K562 (cell line): Measurements from ENCODE around the gene ACRBP. TPM values are rescaled to one million over a fixed set of nuclear protein-coding genes. Genes with fewer than 3 reads are reported as not detected.

Experiments used
- ATAC-seq: fragments of 200-7000 bp; cut with Tn5 transposase; 3 replicates; pipeline ENCODE4 v1.9.1; 2020; ENCODE audit warnings: moderate library complexity
- BruUV-seq: library from RNA; stranded (reverse); fragments of 400-500 nt; replicated peaks from 2 replicates; lab custom pipeline; 2021; lab: Mats Ljungman, UMichigan
- CTCF ChIA-PET: fragments of 300-600 bp; formaldehyde crosslinking; extraction: SDS; loops from one replicate; lab custom pipeline; 2021; ENCODE audit warnings: low intra/inter-chr PET ratio; lab: Yijun Ruan, JAX
- POLR2A ChIA-PET: fragments of 300-600, 350-650 bp; sonication (Branson Sonifier 250); formaldehyde crosslinking; extraction: SDS; loops from one replicate; lab custom pipeline; 2021; ENCODE audit warnings: antibody characterized with exemption, inconsistent platforms; lab: Yijun Ruan, JAX
- DNase-seq, 4 experiments: peaks; one replicate each; pipeline versions ENCODE4 v3.0.0 to v3.0.0-alpha.2; 2011 to 2018; ENCODE audit warnings: low spot score in 3 of 4, mixed read lengths in 3 of 4; ENCODE audit errors: extremely low read depth in 1 of 4
- FAIRE-seq: peaks from 2 replicates; lab custom pipeline; 2011; peaks lifted over from hg19 to GRCh38; lab: Jason Lieb, UNC
- H2AFZ ChIP-seq: 2 replicates; pipeline ENCODE4 v1.6.0; 2011; ENCODE audit warnings: low read depth, low read length, control low read depth, inconsistent platforms
- H3K27ac ChIP-seq: fragments of 200-600 bp; 3 replicates; pipeline ENCODE4 v1.8.0; 2011; ENCODE audit warnings: low read depth, mild to moderate bottlenecking, control low read depth, inconsistent platforms, low read length, moderate library complexity, mixed read lengths; ENCODE audit errors: extremely low read depth
- H3K27me3 ChIP-seq, 2 experiments: fragments of 300-600 bp in 1 of 2; 2 replicates in 1 of 2; 3 replicates in 1 of 2; pipeline versions ENCODE4 v1.6.0 to v1.8.0; 2011; ENCODE audit warnings: inconsistent platforms in 2 of 2, low read length in 2 of 2, mild to moderate bottlenecking in 1 of 2, mixed read lengths in 1 of 2, moderate library complexity in 1 of 2; ENCODE audit not compliant: control insufficient read depth in 2 of 2, insufficient read depth in 2 of 2
- H3K36me3 ChIP-seq: fragments of 300-600 bp; 3 replicates; pipeline ENCODE4 v1.8.0; 2011; ENCODE audit warnings: mild to moderate bottlenecking, low read length, inconsistent platforms; ENCODE audit not compliant: control insufficient read depth, insufficient read depth
- H3K4me1 ChIP-seq, 2 experiments: fragments of 200-600 bp in 1 of 2; replicated peaks in 1 of 2; 2 replicates in 1 of 2; 3 replicates in 1 of 2; pipeline versions ENCODE4 v1.5.1 to v1.8.0; 2011; ENCODE audit warnings: inconsistent platforms in 2 of 2, low read length in 2 of 2, mild to moderate bottlenecking in 1 of 2, mixed read lengths in 1 of 2, moderate library complexity in 1 of 2; ENCODE audit not compliant: control insufficient read depth in 2 of 2, insufficient read depth in 2 of 2
- H3K4me2 ChIP-seq: 2 replicates; pipeline ENCODE4 v1.6.1; 2011; ENCODE audit warnings: low read length, control low read depth, inconsistent platforms, mixed read lengths; ENCODE audit not compliant: insufficient read depth
- H3K4me3 ChIP-seq: fragments of 200-600 bp; sonication (generic), shearing (Covaris generic); 2 replicates; pipeline ENCODE4 v1.5.1; 2016; ENCODE audit warnings: control low read depth, inconsistent platforms
- H3K79me2 ChIP-seq: fragments of 200-600 bp; 3 replicates; pipeline ENCODE4 v1.8.0; 2011; ENCODE audit warnings: low read length, inconsistent platforms; ENCODE audit not compliant: control insufficient read depth, insufficient read depth
- H3K9ac ChIP-seq, 2 experiments: 2 replicates each; pipeline versions ENCODE4 v1.6.0 to v1.6.1; 2011; ENCODE audit warnings: low read depth in 2 of 2, low read length in 2 of 2, control low read depth in 1 of 2, inconsistent platforms in 1 of 2, mild to moderate bottlenecking in 1 of 2, mixed read lengths in 1 of 2; ENCODE audit not compliant: insufficient read depth in 1 of 2
- H3K9me1 ChIP-seq: one replicate; pipeline ENCODE4 v1.6.0; 2011; ENCODE audit warnings: inconsistent platforms, mild to moderate bottlenecking, low read length, moderate library complexity; ENCODE audit not compliant: control insufficient read depth, insufficient read depth
- H3K9me3 ChIP-seq: replicated peaks from 2 replicates; pipeline ENCODE4 v1.5.1; 2011; ENCODE audit warnings: low read depth, low read length, inconsistent platforms; ENCODE audit not compliant: control insufficient read depth, insufficient read depth
- H4K20me1 ChIP-seq: replicated peaks from 2 replicates; pipeline ENCODE4 v1.6.1; 2011; ENCODE audit warnings: low read length, inconsistent platforms, mixed read lengths; ENCODE audit not compliant: control insufficient read depth, insufficient read depth
- ATF6 ChIP-seq: sonication (generic); formaldehyde crosslinking; IDR thresholded peaks from 2 replicates; pipeline ENCODE4 v1.4.0; 2020; ENCODE audit warnings: mild to moderate bottlenecking, missing genetic modification reagents
- CHD1 ChIP-seq: fragments of 200-600 bp; sonication (generic); IDR thresholded peaks from one replicate; pipeline ENCODE4 v1.6.1; 2012; ENCODE audit warnings: mild to moderate bottlenecking, moderate library complexity, low read length, inconsistent platforms
- FOXJ2 ChIP-seq: fragments of 200-800 bp; sonication (Bioruptor generic); IDR thresholded peaks from 2 replicates; pipeline ENCODE4 v1.6.1; 2016; ENCODE audit warnings: missing genetic modification characterization, missing compliant biosample characterization
- HDGF ChIP-seq: fragments of 450-650 bp; IDR thresholded peaks from 2 replicates; pipeline ENCODE4 v1.6.1; 2016
- MXI1 ChIP-seq: IDR thresholded peaks from 2 replicates; pipeline ENCODE4 v1.6.1; 2011; ENCODE audit warnings: low read depth, mild to moderate bottlenecking, improper control_type of control experiment, low read length
- NONO ChIP-seq, 2 experiments: fragments of 200-400 bp in 1 of 2; fragments of 450-650 bp in 1 of 2; formaldehyde crosslinking in 1 of 2; IDR thresholded peaks; 2 replicates each; pipeline ENCODE4 v1.6.1; 2017; ENCODE audit warnings: low read depth in 2 of 2, mild to moderate bottlenecking in 2 of 2, moderate library complexity in 2 of 2, low read length in 1 of 2
- ZBTB9 ChIP-seq: fragments of 450-650 bp; formaldehyde crosslinking; IDR thresholded peaks from 2 replicates; pipeline ENCODE4 v1.4.0; 2020; ENCODE audit warnings: mild to moderate bottlenecking, moderate library complexity
- ZNF592 ChIP-seq: fragments of 450-650 bp; IDR thresholded peaks from 2 replicates; pipeline ENCODE4 v1.6.1; 2017; ENCODE audit warnings: antibody characterized with exemption, mild to moderate bottlenecking
- ZNF830 ChIP-seq: fragments of 250-450 bp; sonication (Bioruptor Pico); IDR thresholded peaks from 2 replicates; pipeline ENCODE4 v1.5.0; 2021; ENCODE audit warnings: mild to moderate bottlenecking
- WGBS: fragments of 100-300 bp; shearing (Covaris generic); methylation state at CpG from one replicate; pipeline ENCODE4 v1.1.6; 2016; ENCODE audit warnings: low coverage, mixed read lengths; ENCODE audit not compliant: insufficient coverage; ENCODE audit errors: missing lambda C conversion rate; 5-methylcytosine and 5-hydroxymethylcytosine counted together
- in situ Hi-C: fragments of 300-500 bp; cut with MboI; formaldehyde crosslinking; loops from 4 replicates; pipeline ENCODE4 v1.15.0; 2018; ENCODE audit warnings: inconsistent platforms, mixed read lengths
- intact Hi-C: fragments of 100-400 bp; cut with micrococcal nuclease; formaldehyde crosslinking; loops from 2 replicates; pipeline ENCODE4 v1.14.2; 2022
- polyA plus RNA-seq, 8 experiments: library from polyadenylated mRNA; depleted of rRNA in 4 of 8; stranded (reverse) in 5 of 8; unstranded in 3 of 8; fragments of >200 nt; fragmentation: Nextera tagmentation in 2 of 8; fragmentation: Illumina TruSeq in 1 of 8; extraction: Ambion mirVana in 2 of 8; extraction: Trizol in 1 of 8; gene quantifications; 2 replicates each; pipeline versions ENCODE4 v1.2.1 to v1.2.3, GENCODE V29; 2011 to 2014; ENCODE audit warnings: inconsistent platforms in 1 of 8, missing spikeins in 1 of 8
- total RNA-seq, 7 experiments: library from RNA; depleted of rRNA in 6 of 7; stranded (reverse); fragments of >200 nt in 6 of 7; fragmentation: Illumina TruSeq in 2 of 7; extraction: Trizol in 2 of 7; gene quantifications; 2 replicates each; pipeline versions ENCODE4 v1.2.1 to v1.2.3, GENCODE V29; 2011 to 2021; ENCODE audit warnings: low replicate concordance in 1 of 7

ACRBP gene
- total and polyA plus RNA-seq, 9 of the 15 experiments (the other 6 are each of a cell fraction or from before 2014, with no cell fraction given) = 3.1 to 31.8 (median 8.4) TPM

DNA sequence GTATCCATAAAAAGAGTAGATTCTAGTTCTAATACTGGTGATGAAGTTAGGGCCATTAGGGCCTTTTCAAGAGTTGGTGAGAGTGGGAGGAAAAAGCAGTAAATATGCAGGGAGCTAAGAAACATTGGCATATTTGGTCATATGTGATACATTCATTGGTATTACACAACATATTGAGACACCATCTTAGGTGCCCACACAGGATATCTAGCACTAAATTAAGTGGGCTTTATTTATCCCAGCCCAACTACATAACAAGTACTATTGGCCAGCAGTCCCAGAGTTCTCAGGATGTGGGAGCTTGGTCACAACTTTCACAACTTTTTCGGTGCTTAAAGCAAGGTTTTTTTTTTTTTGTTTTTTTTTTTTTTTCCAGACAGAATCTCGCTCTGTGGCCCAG is 17.7 kb upstream of the ACRBP start (continued):
- TF ChIP-seq ZNF592 = no peak
- TF ChIP-seq, all 486 proteins: peak for 0

- Histone ChIP-seq H3K4me3 (peak within 1 kb of the TSS; percentile 62), H3K4me2 (peak within 1 kb of the TSS; percentile 92), H3K36me3 (peaks cover 19% of the 10 kb centered on the region; the same call in 2 of the 3 replicates), H3K9me1 (no peaks in the 10 kb centered on the region), H3K4me1 (peaks cover 0 to 12% of the 10 kb centered on the region in 2 experiments; a peak in 2 of 5 replicates), H3K27ac (peak within 1 kb of the TSS; percentile 96), H3K27me3 (no peaks in the 10 kb centered on the region), H4K20me1 (no peaks in the 10 kb centered on the region), H3K79me2 (peaks cover 11% of the 10 kb centered on the region), H3K9me3 (no peaks in the 10 kb centered on the region), H2AFZ (peak within 1 kb of the TSS; percentile 97), H3K9ac (peak within 1 kb of the TSS; percentile 79 to 85)
- under 1% methylated on average over 34 of the region's 37 CpGs for WGBS
- peak; percentile 98 for FAIRE-seq
- in situ Hi-C loops = no loop called here
- ChIA-PET POLR2A (no interaction called here), CTCF (no interaction called here)
- intact Hi-C loops = loop anchor here (2.0 kb wide), 3 partner anchors 24 to 56 kb away; partner anchors contain the start of genes CHD4 and ZNF384
- TSS peak; percentile 91 for BruUV-seq
- DNase-seq = peak; percentile 90 to 98 (median 92)
- peak; percentile 98 for ATAC-seq
- TF ChIP-seq MXI1 = peak; percentile 38; the same call in 1 of the 2 replicates
- TF ChIP-seq CHD1 = no peak
- no peak for TF ChIP-seq HDGF
- peak; percentile 71; the same call in 1 of the 2 replicates for TF ChIP-seq ATF6
- 0 out of 2 replicates have a peak, but pooled peaks have one; percentile 47 for TF ChIP-seq ZBTB9 (CRISPR knock-in tag)
- TF ChIP-seq NONO (IDR thresholded peaks at IDR 0.05; ENCODE audit: low read depth in 2 of 2, low read length in 1 of 2) = no peak
- peak; percentile 83 for TF ChIP-seq FOXJ2 (tag)
- no peak for TF ChIP-seq ZNF830 (CRISPR knock-in tag)
Measured at GRCh38 chr12:6662906-6663742, 15.9 kb upstream of the ACRBP start, which contains the start of gene ING4. Gene ING4 (minus strand): TSS chr12:6663119. CDS start chr12:6663101, 18 bp downstream.
